Dendritic cell treated with granulocyte-macrophage colony-stimulating factor and Interleukin-4, amounts not matched to agents 40 ng/mL and 50 ng/mL, for 4 days (primary cell): ENCODE data around the gene FRY.

Experiments used
- H3K27ac Mint-ChIP-seq: one replicate; pipeline ENCODE4 v1.8.0; 2022; ENCODE audit warnings: mild to moderate bottlenecking, mixed read lengths
- H3K27me3 Mint-ChIP-seq: one replicate; pipeline ENCODE4 v1.8.0; 2022; ENCODE audit warnings: mild to moderate bottlenecking, mixed read lengths
- H3K36me3 Mint-ChIP-seq: one replicate; pipeline ENCODE4 v1.8.0; 2022; ENCODE audit warnings: low read depth, mixed read lengths
- H3K4me1 Mint-ChIP-seq: one replicate; pipeline ENCODE4 v1.8.0; 2022; ENCODE audit warnings: low read depth, mixed read lengths
- H3K4me3 Mint-ChIP-seq: one replicate; pipeline ENCODE4 v1.8.0; 2022; ENCODE audit warnings: mild to moderate bottlenecking, moderate library complexity, mixed read lengths
- H3K9me3 Mint-ChIP-seq: one replicate; pipeline ENCODE4 v1.8.0; 2022; ENCODE audit warnings: mixed read lengths
- intact Hi-C: fragments of 100-400 bp; cut with micrococcal nuclease; formaldehyde crosslinking; loops from one replicate; pipeline ENCODE4 v1.15.0; 2022

The FRY gene

DNA sequence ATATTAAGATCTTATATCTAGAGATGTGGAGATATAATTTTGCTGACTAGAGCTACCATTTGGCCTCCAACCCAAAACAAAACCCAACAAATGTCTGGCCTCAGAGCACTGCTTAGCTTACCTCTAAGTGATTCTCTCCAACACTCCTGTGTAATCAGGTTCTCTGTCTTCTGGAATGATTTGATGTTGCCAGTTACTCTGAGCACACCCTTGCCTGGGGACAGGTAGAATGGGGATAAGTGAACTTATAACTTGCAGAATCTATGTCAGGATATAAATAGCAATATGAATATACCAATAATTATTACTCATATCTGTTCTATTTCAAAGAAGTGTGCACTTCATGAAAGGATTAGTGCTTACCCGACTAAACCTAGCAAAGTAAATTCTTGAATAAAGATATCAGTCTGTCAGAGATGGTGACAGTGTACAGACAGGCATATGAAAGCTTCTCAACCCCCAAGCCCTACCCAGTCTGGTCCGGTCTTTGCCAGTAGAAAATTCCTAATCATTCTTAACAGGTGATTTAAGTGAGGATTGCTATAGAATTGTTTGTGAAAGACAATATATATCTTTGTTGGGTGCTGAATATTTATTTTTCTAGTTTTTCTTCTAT, 250.6 kb downstream of the FRY start:
- intact Hi-C loops = no loop called here
- no peaks in the 10 kb centered on the region for H3K4me1 Mint-ChIP-seq
- H3K27ac Mint-ChIP-seq = no peak overlapping the region
- no peaks in the 10 kb centered on the region for H3K9me3 Mint-ChIP-seq
- H3K27me3 Mint-ChIP-seq = no peaks in the 10 kb centered on the region
- H3K36me3 Mint-ChIP-seq = peaks cover 34% of the 10 kb centered on the region
- H3K4me3 Mint-ChIP-seq = no peak overlapping the region

DNA sequence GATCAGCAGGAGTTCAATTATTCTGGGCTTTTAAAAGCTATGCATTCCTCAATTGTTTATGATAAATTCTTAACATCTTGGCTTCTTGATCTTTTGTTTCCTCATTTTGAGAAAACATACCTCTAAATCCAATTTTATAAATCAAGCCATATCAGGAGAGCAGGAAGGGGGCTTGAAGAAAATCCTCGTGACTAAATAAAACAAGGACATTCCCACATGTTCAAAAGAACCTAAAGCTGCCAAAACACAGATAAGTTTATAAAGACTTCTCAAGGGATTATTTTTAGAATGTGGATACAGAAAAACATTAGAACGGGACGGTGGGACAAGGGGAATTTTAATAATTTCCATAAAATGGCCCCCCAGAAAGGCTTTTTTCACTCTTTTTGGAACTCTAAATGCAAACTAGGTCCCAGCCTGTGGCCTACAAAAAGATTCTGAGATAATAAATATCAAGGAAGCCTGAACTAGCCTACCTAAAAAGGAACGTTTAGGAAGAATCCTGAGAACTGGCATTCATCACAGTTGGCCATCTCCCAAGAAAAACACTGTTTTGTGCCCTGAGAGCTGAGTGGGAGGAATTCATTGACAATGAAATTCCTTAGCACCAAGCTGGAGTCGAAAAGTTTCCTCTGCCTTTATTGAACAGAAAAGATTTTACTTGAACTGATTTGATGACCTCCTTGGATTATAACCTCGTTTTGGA, 253.5 kb downstream of the FRY start:
- no peaks in the 10 kb centered on the region for H3K9me3 Mint-ChIP-seq
- peaks cover 28% of the 10 kb centered on the region for H3K36me3 Mint-ChIP-seq
- no peak overlapping the region for H3K4me3 Mint-ChIP-seq
- H3K27ac Mint-ChIP-seq = no peak overlapping the region
- intact Hi-C loops = no loop called here
- H3K27me3 Mint-ChIP-seq = no peaks in the 10 kb centered on the region
- H3K4me1 Mint-ChIP-seq = no peaks in the 10 kb centered on the region

DNA sequence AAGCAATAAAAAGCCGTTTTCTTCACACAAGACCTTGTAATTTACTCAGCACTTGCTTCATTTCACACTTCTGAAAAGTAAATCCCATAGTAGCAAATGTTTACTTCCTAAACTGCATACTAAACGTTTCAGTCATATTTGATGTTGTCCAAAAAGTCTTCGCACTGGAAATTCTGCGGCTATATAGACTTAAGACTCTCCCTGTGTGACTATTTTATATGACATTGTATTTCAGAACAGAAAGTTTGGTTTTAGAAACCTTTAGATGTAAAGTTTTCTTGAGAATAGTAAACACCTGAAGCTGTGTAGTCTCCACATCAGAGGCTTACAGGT, 254.0 kb downstream of the FRY start:
- no peaks in the 10 kb centered on the region for H3K4me1 Mint-ChIP-seq
- no peak overlapping the region for H3K4me3 Mint-ChIP-seq
- no peak overlapping the region for H3K27ac Mint-ChIP-seq
- H3K9me3 Mint-ChIP-seq = no peaks in the 10 kb centered on the region
- intact Hi-C loops = no loop called here
- no peaks in the 10 kb centered on the region for H3K27me3 Mint-ChIP-seq
- peaks cover 31% of the 10 kb centered on the region for H3K36me3 Mint-ChIP-seq

DNA sequence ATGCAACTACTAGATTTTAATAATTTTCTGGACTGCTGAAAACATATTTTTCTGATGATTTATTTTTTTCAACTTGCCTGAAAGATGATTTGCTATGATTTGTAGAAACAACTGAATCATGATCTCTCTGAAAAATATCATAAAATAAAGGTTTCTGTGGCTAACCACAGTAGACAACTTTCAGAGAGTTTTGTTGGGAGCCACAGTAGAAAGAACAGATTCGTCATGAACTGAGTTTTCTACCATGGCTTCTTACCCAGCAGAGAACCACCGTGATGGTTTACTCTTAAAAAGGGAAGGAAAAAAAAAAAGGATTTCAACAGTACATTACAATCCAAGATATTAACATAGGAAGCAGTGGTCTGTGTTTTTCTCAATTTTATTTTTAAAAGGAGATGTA, 265.6 kb downstream of the FRY start:
- intact Hi-C loops = no loop called here
- H3K36me3 Mint-ChIP-seq = peaks cover 21% of the 10 kb centered on the region
- no peak overlapping the region for H3K27ac Mint-ChIP-seq
- peaks cover 1% of the 10 kb centered on the region for H3K27me3 Mint-ChIP-seq
- no peak overlapping the region for H3K4me3 Mint-ChIP-seq
- H3K4me1 Mint-ChIP-seq = no peaks in the 10 kb centered on the region
- H3K9me3 Mint-ChIP-seq = no peaks in the 10 kb centered on the region

DNA sequence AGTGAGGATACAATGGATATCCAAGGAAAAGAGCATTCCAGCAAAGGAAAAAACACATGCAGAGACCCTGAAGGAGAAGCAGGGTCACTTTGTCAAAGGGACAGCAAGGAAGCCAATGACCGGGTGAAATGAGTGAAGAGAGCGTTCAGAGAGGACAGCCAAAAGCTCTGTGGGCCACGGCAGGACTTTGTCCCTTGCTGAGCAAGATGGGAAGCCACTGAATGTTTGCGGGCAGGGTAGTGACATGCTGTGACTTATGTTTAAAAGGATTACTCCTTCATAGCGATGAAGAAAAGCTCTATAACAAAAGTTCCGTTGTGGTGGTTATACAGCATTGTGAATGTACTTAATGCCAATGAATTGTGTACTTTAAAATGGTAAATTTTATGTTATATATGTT, 267.1 kb downstream of the FRY start:
- Mint-ChIP-seq H3K36me3 (peaks cover 19% of the 10 kb centered on the region), H3K4me1 (no peaks in the 10 kb centered on the region), H3K9me3 (no peaks in the 10 kb centered on the region), H3K27me3 (peaks cover 1% of the 10 kb centered on the region), H3K4me3 (no peak overlapping the region), H3K27ac (no peak overlapping the region)
- intact Hi-C loops = no loop called here

DNA sequence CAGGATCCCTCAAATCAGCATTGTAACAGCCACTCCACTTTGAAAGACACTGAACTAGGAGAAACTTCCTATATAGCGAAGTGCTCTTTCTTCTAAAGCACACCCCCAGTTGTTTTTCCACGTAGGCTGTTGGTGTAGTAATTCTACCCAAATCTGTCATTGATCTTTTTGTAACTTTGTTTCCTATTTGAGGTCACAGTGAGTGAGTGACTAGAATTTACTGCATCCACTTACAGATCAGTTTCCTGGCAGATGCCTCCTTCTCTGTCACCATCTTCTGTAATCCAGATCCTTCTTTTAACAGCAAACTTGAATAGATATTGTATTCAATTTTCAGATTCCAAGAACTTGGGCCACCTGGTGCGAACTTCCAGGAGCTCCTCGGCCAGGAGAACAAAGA, 268.3 kb downstream of the FRY start:
- intact Hi-C loops = loop anchor here (10.0 kb wide), 1 partner anchor 475 kb away; no protein-coding TSS in a partner anchor
- peaks cover 1% of the 10 kb centered on the region for H3K27me3 Mint-ChIP-seq

DNA sequence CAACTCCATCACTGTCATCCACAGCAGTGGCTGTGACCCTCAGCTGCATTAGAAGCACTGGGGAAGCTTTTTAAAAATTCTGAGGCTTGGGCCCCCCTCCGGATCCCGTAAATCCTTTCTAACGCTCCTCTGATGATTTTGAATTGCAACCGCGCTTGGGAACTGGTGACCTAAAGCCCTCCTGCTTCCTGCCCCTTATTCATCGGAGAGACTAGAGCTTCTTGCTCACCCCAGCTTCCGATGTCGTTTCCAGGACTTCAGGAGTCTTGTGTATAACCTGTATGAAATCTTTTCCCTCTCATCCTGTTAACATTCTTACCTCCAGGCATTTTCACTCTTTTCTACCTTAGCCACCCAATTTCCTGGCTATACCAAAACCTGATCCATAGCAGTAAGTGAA, 268.8 kb downstream of the FRY start:
- intact Hi-C loops = loop anchor here (10.0 kb wide), 1 partner anchor 476 kb away; no protein-coding TSS in a partner anchor
- no peaks in the 10 kb centered on the region for H3K9me3 Mint-ChIP-seq
- H3K27ac Mint-ChIP-seq = no peak overlapping the region

More for the DNA sequence above, 268.3 kb downstream of the FRY start:
- H3K9me3 Mint-ChIP-seq = no peaks in the 10 kb centered on the region
- peaks cover 13% of the 10 kb centered on the region for H3K36me3 Mint-ChIP-seq
- H3K4me3 Mint-ChIP-seq = no peak overlapping the region
- no peak overlapping the region for H3K27ac Mint-ChIP-seq
- no peaks in the 10 kb centered on the region for H3K4me1 Mint-ChIP-seq

DNA sequence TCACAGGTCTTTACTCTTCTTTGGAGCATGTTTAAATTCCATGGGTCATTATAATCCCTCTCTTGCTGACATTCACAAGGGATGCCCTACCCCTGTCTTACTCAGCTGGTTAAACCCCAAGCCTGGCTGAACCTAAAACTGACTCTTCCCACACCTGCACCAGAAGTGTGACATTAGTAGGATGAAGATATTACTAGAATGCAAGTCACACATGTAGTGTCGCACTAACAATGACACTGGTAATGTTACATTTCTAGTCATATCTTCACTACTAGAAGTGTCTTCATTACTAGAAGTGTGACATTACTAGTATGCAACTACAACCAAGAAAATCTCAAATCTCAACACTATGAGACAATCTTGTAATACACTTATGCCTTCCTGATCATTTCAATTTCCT, 269.3 kb downstream of the FRY start:
- Mint-ChIP-seq H3K4me1 (no peaks in the 10 kb centered on the region), H3K27me3 (peaks cover 1% of the 10 kb centered on the region), H3K36me3 (peaks cover 4% of the 10 kb centered on the region), H3K27ac (no peak overlapping the region), H3K9me3 (no peaks in the 10 kb centered on the region), H3K4me3 (no peak overlapping the region)
- intact Hi-C loops = loop anchor here (10.0 kb wide), 1 partner anchor 476 kb away; no protein-coding TSS in a partner anchor

More for the DNA sequence above, 268.8 kb downstream of the FRY start:
- Mint-ChIP-seq H3K4me1 (no peaks in the 10 kb centered on the region), H3K36me3 (peaks cover 9% of the 10 kb centered on the region), H3K27me3 (peaks cover 1% of the 10 kb centered on the region), H3K4me3 (no peak overlapping the region)

DNA sequence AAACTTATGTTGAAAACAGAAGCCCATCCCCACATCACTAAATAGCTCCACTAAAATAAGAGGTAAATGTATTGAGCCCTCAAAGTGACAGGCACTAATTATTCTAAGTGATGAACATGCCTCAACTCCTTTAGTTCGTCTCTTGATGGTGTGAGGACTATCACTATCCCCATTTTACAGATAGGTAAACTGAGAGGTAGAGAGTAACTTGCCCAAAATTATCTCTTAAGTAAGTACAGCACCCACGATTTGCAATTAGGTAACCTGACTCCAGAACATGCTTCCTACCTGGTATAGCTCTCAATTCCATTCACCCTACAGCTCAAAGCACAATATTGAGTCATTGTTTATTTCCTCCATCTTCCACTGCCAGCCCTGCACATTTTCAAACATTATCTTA, 270.9 kb downstream of the FRY start:
- H3K27me3 Mint-ChIP-seq = peaks cover 1% of the 10 kb centered on the region
- no peaks in the 10 kb centered on the region for H3K36me3 Mint-ChIP-seq
- intact Hi-C loops = loop anchor here (10.0 kb wide), 1 partner anchor 478 kb away; no protein-coding TSS in a partner anchor
- H3K4me1 Mint-ChIP-seq = no peaks in the 10 kb centered on the region
- H3K4me3 Mint-ChIP-seq = no peak overlapping the region
- H3K27ac Mint-ChIP-seq = no peak overlapping the region
- no peaks in the 10 kb centered on the region for H3K9me3 Mint-ChIP-seq

DNA sequence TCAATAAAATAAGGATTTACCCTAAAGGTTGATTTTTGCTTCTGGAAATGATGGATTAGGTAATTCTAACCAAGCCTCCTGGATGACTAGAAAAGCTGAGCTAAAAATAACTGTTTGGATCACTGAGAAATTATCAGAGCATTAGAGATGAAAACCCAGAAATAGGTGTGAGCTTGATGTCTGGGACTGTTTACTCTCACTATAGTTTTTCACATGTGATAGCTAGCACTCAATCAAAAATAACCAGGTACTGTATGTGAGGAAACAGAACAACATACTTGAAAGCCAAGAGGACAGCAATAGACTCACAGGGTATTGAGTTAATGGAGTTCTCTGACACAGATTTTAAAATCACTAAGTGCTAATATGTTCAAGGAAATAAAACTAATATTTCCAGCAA, 274.1 kb downstream of the FRY start:
- Mint-ChIP-seq H3K36me3 (no peaks in the 10 kb centered on the region), H3K27me3 (no peaks in the 10 kb centered on the region), H3K4me1 (peaks cover 10% of the 10 kb centered on the region), H3K4me3 (no peak overlapping the region), H3K9me3 (no peaks in the 10 kb centered on the region), H3K27ac (no peak overlapping the region)
- intact Hi-C loops = loop anchor here (5.0 to 10.0 kb wide), 3 partner anchors 52 to 481 kb away; no protein-coding TSS in a partner anchor

DNA sequence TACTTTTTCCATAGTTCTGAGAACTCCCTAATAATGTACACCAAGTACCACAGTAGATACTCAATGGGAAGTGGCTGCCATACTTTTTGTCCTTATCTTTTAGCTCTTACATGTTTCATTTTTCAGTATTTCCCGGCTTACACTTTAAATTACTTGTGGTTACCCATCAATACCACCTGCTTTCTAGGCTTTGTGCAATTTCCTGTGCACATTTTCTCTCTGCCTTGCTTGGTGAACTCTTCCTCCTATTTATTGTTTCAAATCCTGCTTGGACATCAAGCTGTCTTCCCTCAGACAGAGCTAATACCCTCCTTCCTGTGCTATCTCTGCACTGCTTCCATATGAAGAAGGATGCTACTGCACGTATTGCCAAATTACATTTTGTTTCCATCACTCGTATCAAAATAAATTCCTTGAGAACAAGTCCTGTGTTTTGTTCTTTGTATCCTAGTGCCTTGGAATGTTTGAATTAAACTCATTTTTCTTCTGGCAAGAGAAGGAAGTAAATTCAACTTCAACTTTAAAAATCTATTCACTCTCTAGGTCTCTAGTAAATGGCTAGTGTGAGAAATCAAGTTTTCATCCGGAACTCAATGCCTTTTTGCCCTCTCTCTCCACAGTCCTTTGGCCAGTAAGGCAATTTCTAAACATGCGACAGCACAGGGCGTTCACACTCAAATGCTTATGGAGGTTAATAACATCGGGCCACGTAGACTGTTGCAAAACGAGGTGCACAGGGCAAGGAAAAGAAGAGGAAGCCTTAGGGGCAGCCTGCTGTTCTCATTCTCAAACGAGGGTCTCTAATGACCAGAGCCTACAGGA, 277.9 kb downstream of the FRY start:
- Mint-ChIP-seq H3K27me3 (no peaks in the 10 kb centered on the region), H3K4me1 (peaks cover 14% of the 10 kb centered on the region), H3K4me3 (peak overlapping the region; percentile 48), H3K36me3 (no peaks in the 10 kb centered on the region), H3K9me3 (no peaks in the 10 kb centered on the region), H3K27ac (peak overlapping the region; percentile 27)
- intact Hi-C loops = loop anchor here (5.0 to 10.0 kb wide), 5 partner anchors 48 to 485 kb away; partner anchors contain the start of gene FRY

DNA sequence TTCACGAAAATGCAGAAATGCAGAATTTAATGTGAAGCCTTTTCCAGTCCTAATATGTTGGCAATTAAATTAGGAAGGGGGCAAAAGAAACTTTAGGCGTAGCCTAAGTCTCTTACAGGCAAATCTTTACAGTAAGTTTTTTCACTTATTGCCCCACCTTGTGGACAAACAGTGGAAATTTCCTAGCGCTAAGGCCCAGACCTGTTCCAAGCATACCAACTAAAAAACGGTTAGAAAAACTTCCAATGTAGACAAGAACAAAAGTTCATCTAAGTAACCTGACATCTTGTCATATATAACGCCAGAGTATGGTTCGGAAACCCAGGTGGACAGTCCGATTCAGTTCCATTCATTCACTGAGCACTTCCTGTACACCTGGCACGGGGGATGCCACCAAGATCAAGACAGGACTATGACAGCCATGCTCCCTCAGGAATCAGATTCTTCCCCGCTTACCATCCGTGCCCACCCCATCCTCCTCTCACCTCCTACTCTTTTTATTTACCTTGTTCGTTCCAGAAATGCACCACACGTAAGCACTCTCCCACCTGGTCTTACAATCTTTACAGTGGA, 278.6 kb downstream of the FRY start:
- peak overlapping the region; percentile 48 for H3K4me3 Mint-ChIP-seq
- H3K9me3 Mint-ChIP-seq = no peaks in the 10 kb centered on the region
- peaks cover 20% of the 10 kb centered on the region for H3K4me1 Mint-ChIP-seq
- intact Hi-C loops = loop anchor here (5.0 to 10.0 kb wide), 2 partner anchors 275 to 403 kb away; partner anchors contain the start of gene FRY
- H3K36me3 Mint-ChIP-seq = peaks cover 2% of the 10 kb centered on the region
- no peaks in the 10 kb centered on the region for H3K27me3 Mint-ChIP-seq
- peak overlapping the region; percentile 27 for H3K27ac Mint-ChIP-seq

DNA sequence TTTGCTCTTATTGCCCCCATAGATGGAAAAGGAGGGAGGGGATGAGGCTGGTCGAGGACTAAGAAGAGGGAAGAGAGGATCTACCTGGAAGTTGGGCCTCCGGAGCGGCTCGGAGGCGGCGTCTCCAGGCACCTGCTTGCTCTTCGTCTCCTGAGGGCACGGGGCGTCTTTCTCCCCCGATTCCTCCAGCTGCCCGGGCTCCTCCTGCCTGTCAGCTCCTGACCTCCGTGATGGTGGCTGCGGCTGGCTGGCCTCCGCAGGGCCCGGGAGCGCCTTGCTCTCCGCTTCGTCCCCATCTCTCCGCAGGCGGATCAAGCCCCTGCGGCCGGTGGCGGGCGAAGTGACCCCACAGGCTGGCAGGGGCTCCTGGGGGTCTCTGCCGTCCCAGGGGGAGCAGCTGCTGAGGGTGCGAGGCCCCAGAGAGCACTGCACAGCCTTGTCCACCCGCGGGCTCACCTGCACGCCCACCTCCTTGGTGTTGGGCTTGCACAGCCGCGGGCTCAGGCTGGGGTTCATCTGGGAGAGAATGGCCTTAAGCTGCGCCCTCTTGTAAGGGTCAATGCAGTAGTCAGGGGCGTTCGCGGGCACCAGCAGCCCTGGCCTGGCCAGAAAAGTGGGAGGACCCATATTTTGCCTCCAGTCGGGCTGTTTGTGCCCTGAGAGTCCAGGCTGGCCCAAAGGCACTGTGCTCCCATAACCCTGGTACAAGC, 279.8 kb downstream of the FRY start:
- Mint-ChIP-seq H3K9me3 (no peaks in the 10 kb centered on the region), H3K4me3 (no peak overlapping the region), H3K36me3 (peaks cover 9% of the 10 kb centered on the region), H3K4me1 (peaks cover 20% of the 10 kb centered on the region), H3K27me3 (no peaks in the 10 kb centered on the region), H3K27ac (peak overlapping the region; percentile 34)
- intact Hi-C loops = loop anchor here (5.0 to 10.0 kb wide), 2 partner anchors 277 to 404 kb away; partner anchors contain the start of gene FRY
